SK-N-SH (cell line): ENCODE data around the gene OR2T6. TPM values are rescaled to one million over a fixed set of nuclear protein-coding genes. Genes with fewer than 3 reads are reported as not detected.

ENCODE experiments used
- CTCF ChIA-PET: fragments of 300-600, 350-600 bp; formaldehyde crosslinking; extraction: SDS; loops from one replicate; lab custom pipeline; 2021; lab: Yijun Ruan, JAX
- POLR2A ChIA-PET: fragments of 350-600 bp; sonication (Branson Sonifier 250); formaldehyde crosslinking; extraction: SDS; loops from one replicate; lab custom pipeline; 2020; ENCODE audit warnings: antibody characterized with exemption, inconsistent platforms; lab: Yijun Ruan, JAX
- DNase-seq: peaks from one replicate; pipeline ENCODE4 v3.0.0; 2012
- H2AFZ ChIP-seq: fragments of 200-600 bp; sonication (generic); 2 replicates; pipeline ENCODE4 v1.8.1; 2016; ENCODE audit warnings: antibody characterized with exemption, mild to moderate bottlenecking, low read depth
- H3F3A ChIP-seq: fragments of 200-600 bp; sonication (generic); replicated peaks from 2 replicates; pipeline ENCODE3; 2016; ENCODE audit warnings: antibody characterized with exemption, mild to moderate bottlenecking; ENCODE audit not compliant: insufficient read depth
- H3K27ac ChIP-seq, 2 experiments: fragments of 200-500 bp in 1 of 2; fragments of 200-600 bp in 1 of 2; sonication (Bioruptor generic) in 1 of 2; sonication (generic), shearing (Covaris generic) in 1 of 2; 2 replicates each; pipeline versions ENCODE4 v1.5.1 to v1.6.1; 2014 to 2016; ENCODE audit warnings: low read depth in 2 of 2, inconsistent platforms in 1 of 2, low read length in 1 of 2, mild to moderate bottlenecking in 1 of 2, mixed read lengths in 1 of 2
- H3K27me3 ChIP-seq: fragments of 200-600 bp; sonication (generic), shearing (Covaris generic); 2 replicates; pipeline ENCODE4 v1.6.1; 2016; ENCODE audit warnings: mixed run types; ENCODE audit not compliant: insufficient read depth
- H3K36me3 ChIP-seq, 2 experiments: fragments of 200-500 bp in 1 of 2; fragments of 200-600 bp in 1 of 2; sonication (Bioruptor generic) in 1 of 2; sonication (generic) in 1 of 2; replicated peaks in 1 of 2; 2 replicates each; pipeline versions ENCODE3 to v1.5.1; 2014 to 2016; ENCODE audit warnings: low read length in 1 of 2, mild to moderate bottlenecking in 1 of 2; ENCODE audit not compliant: insufficient read depth in 2 of 2, control insufficient read depth in 1 of 2
- H3K4me1 ChIP-seq, 2 experiments: fragments of 200-500 bp in 1 of 2; fragments of 200-600 bp in 1 of 2; sonication (Bioruptor generic) in 1 of 2; sonication (generic), shearing (Covaris generic) in 1 of 2; 2 replicates each; pipeline versions ENCODE4 v1.5.1 to v1.6.1; 2014 to 2016; ENCODE audit warnings: low read depth in 1 of 2, low read length in 1 of 2, mixed run types in 1 of 2; ENCODE audit not compliant: insufficient read depth in 2 of 2, control insufficient read depth in 1 of 2
- H3K4me2 ChIP-seq: fragments of 200-600 bp; sonication (generic), shearing (Covaris generic); 2 replicates; pipeline ENCODE4 v1.6.1; 2017; ENCODE audit warnings: mixed run types
- H3K4me3 ChIP-seq, 2 experiments: fragments of 200-500 bp in 1 of 2; fragments of 200-600 bp in 1 of 2; sonication (Bioruptor generic) in 1 of 2; sonication (generic), shearing (Covaris generic) in 1 of 2; 2 replicates each; pipeline versions ENCODE4 v1.5.1 to v1.8.1; 2014 to 2016; ENCODE audit warnings: low read depth in 2 of 2, inconsistent platforms in 1 of 2, low read length in 1 of 2, mild to moderate bottlenecking in 1 of 2, mixed read lengths in 1 of 2, moderate library complexity in 1 of 2
- H3K79me2 ChIP-seq: fragments of 200-600 bp; sonication (generic); 2 replicates; pipeline ENCODE4 v1.8.1; 2017; ENCODE audit warnings: mild to moderate bottlenecking; ENCODE audit not compliant: insufficient read depth
- H3K9ac ChIP-seq: fragments of 200-600 bp; sonication (generic); 2 replicates; pipeline ENCODE4 v1.6.1; 2017; ENCODE audit warnings: mixed run types
- H3K9me2 ChIP-seq: fragments of 200-600 bp; sonication (generic); 2 replicates; pipeline ENCODE4 v1.6.1; 2017; ENCODE audit warnings: mixed run types
- H3K9me3 ChIP-seq: fragments of 200-600 bp; sonication (generic); 2 replicates; pipeline ENCODE4 v1.6.1; 2017; ENCODE audit warnings: mixed run types, mild to moderate bottlenecking, moderate library complexity
- H4K20me1 ChIP-seq: fragments of 200-600 bp; sonication (generic); 2 replicates; pipeline ENCODE4 v1.6.1; 2017; ENCODE audit warnings: mild to moderate bottlenecking, mixed run types; ENCODE audit not compliant: insufficient read depth
- CHD2 ChIP-seq: fragments of 150-350 bp; IDR thresholded peaks from 2 replicates; pipeline ENCODE4 v1.6.1; 2018; ENCODE audit warnings: low read length; ENCODE audit not compliant: partially characterized antibody
- EP300 ChIP-seq, 2 experiments: IDR thresholded peaks; 2 replicates each; pipeline versions ENCODE4 v1.4.0 to v1.6.1; 2012; ENCODE audit warnings: borderline replicate concordance in 1 of 2, low read depth in 1 of 2, low read length in 1 of 2
- GATA2 ChIP-seq: sonication (generic); formaldehyde crosslinking; IDR thresholded peaks from 2 replicates; pipeline ENCODE4 v1.5.0; 2020; ENCODE audit warnings: mild to moderate bottlenecking, missing genetic modification reagents
- IRF3 ChIP-seq: fragments of 150-350 bp; IDR thresholded peaks from 2 replicates; pipeline ENCODE4 v1.6.1; 2016; ENCODE audit warnings: mild to moderate bottlenecking, low read depth, low read length
- MXI1 ChIP-seq: IDR thresholded peaks from 2 replicates; pipeline ENCODE4 v1.6.1; 2012; ENCODE audit warnings: mild to moderate bottlenecking, low read depth, low read length, improper control_type of control experiment
- NFIC ChIP-seq: IDR thresholded peaks from 2 replicates; pipeline ENCODE4 v1.4.0; 2012; ENCODE audit warnings: borderline replicate concordance
- RCOR1 ChIP-seq: fragments of 150-350 bp; IDR thresholded peaks from 2 replicates; pipeline ENCODE4 v1.6.1; 2017; ENCODE audit warnings: antibody characterized with exemption, low read length
- TAF1 ChIP-seq: IDR thresholded peaks from 2 replicates; pipeline ENCODE4 v1.6.1; 2012; ENCODE audit warnings: low read depth, mild to moderate bottlenecking, low read length, moderate library complexity, borderline replicate concordance
- TCF12 ChIP-seq: IDR thresholded peaks from 2 replicates; pipeline ENCODE4 v1.4.0; 2012
- ZBTB33 ChIP-seq: IDR thresholded peaks from 2 replicates; pipeline ENCODE4 v1.4.0; 2012; ENCODE audit warnings: low read depth, borderline replicate concordance
- WGBS: methylation state at CpG from one replicate; pipeline ENCODE4 v1.1.6; 2017; ENCODE audit warnings: low lambda C conversion rate; 5-methylcytosine and 5-hydroxymethylcytosine counted together
- polyA plus RNA-seq, 3 experiments: library from polyadenylated mRNA; depleted of rRNA; stranded (reverse); fragments of >200 nt; gene quantifications; 2 replicates each; pipeline ENCODE4 v1.2.3, GENCODE V29; 2012
- TF ChIP-seq, protein P1 (sequence below): fragments of 200-600 bp; sonication (generic); IDR thresholded peaks from 2 replicates; pipeline ENCODE4 v1.6.1; 2017; ENCODE audit warnings: antibody characterized with exemption, mild to moderate bottlenecking, moderate library complexity

The OR2T6 gene
- polyA plus RNA-seq, 1 of the 3 experiments (the other 2 are of a cell fraction) = not detected

- H3K9me3 ChIP-seq = no peaks in the 10 kb centered on the region
- no peaks in the 10 kb centered on the region for H3F3A ChIP-seq
- POLR2A ChIA-PET = no interaction called here
- H3K79me2 ChIP-seq = no peaks in the 10 kb centered on the region
- H2AFZ ChIP-seq = no peak overlapping the region
- H3K4me2 ChIP-seq = no peak overlapping the region
- no peaks in the 10 kb centered on the region for H3K36me3 ChIP-seq
- DNase-seq = no peak
- H3K27me3 ChIP-seq = no peaks in the 10 kb centered on the region
- H3K9me2 ChIP-seq = no peaks in the 10 kb centered on the region
- no peak overlapping the region for H3K27ac ChIP-seq
- H4K20me1 ChIP-seq = no peaks in the 10 kb centered on the region
- no peaks in the 10 kb centered on the region for H3K4me1 ChIP-seq
- no peak overlapping the region for H3K4me3 ChIP-seq
- CTCF ChIA-PET = no interaction called here
- TF ChIP-seq IRF3 (no peak), ZBTB33 (no peak), MXI1 (no peak), NFIC (no peak), GATA2 (CRISPR knock-in tag) (no peak), TAF1 (no peak), EP300 (IDR thresholded peaks at IDR 0.05; ENCODE audit: borderline replicate concordance in 1 of 2, low read depth in 1 of 2, low read length in 1 of 2) (no peak), CHD2 (no peak), RCOR1 (no peak), TCF12 (no peak)
- TF ChIP-seq, protein P1, sequence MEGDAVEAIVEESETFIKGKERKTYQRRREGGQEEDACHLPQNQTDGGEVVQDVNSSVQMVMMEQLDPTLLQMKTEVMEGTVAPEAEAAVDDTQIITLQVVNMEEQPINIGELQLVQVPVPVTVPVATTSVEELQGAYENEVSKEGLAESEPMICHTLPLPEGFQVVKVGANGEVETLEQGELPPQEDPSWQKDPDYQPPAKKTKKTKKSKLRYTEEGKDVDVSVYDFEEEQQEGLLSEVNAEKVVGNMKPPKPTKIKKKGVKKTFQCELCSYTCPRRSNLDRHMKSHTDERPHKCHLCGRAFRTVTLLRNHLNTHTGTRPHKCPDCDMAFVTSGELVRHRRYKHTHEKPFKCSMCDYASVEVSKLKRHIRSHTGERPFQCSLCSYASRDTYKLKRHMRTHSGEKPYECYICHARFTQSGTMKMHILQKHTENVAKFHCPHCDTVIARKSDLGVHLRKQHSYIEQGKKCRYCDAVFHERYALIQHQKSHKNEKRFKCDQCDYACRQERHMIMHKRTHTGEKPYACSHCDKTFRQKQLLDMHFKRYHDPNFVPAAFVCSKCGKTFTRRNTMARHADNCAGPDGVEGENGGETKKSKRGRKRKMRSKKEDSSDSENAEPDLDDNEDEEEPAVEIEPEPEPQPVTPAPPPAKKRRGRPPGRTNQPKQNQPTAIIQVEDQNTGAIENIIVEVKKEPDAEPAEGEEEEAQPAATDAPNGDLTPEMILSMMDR = no peak
- 2% methylated on average over 8 of the region's 8 CpGs for WGBS
- no peak overlapping the region for H3K9ac ChIP-seq
Observed at GRCh38 chr1:248406721-248407692, 31.5 kb downstream of the OR2T6 start.
